NOMO-1 (cell line): ENCODE measurements around the gene ENPP7.
"Not testable (repeated sequence)": the region's sequence is repeated elsewhere in the genome, so short reads cannot be mapped to it uniquely, and the experiment has no call there.

Experiments used
- DNase-seq, 2 experiments: peaks; one replicate each; lab custom pipeline; 2025; ENCODE audit not compliant: unreplicated experiment in 2 of 2; lab: John Stamatoyannopoulos, UW

The ENPP7 gene

DNA sequence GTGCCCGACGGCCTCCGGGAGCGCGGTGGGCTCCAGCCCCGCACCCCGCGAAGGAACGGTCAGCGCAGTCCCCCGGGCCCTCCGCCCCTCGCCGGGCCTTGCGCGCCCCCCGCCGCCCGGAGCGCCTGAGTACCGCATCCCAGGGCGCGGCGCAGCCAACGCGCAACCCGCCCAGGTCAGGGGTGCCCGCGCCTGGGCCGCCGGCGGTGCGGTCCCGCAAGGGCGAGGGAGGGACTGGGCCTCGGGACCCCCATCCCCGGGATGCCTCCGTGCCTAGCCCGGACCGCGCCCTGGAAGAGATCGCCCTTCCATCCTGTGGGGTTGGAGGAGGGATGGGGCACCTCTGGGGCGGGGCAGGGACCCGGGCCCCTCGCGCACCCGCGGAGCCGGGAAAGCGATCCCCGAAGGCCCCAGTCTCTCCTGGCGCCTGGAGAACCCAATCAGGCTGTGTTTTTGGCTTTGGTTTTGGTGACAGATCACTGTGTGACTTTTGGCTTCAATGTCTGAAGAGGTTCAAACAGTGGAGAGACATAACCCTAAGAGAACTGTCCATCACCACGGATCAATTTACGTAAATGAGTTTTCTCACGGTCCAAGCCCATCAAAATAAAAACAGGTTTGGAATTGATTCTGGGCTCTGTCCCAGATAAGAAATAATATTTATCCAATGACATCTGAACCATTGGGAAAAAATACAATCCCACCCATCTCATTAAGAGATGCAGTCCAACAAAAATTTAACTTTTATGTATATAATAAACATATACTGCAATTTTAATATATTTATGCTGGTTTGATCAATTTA, 17.8 kb downstream of the ENPP7 start:
- DNase-seq, result no peak

DNA sequence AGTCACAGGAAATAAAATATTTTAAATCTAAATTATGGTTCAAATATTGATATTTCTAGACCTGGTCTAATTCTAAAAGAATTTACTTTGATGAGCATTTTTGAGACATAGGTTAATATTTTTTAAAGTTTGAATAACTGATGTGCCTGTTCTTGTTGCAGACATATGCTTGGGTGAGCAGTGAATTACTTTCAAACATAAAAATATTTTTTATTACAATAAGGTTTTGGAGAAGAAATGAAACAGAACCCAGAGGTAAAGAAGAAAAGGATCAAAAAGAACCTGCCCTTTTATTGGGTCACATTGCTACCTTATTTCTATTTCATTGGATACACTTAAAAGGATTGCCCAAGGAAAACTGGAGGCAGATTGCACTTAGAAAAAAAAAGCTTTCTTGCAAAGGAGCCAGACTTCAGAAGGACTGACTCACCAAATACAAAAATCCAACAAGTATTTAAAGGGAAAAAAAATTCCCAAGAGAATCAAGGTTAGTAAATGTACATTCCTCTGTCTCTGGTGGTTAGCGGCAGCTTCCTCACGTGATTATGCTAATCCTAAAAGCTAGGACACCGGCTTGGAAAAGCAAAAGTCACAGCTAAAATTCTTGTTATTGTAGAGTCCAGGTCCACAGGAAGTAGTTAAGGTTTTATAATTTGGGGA, 18.5 kb downstream of the ENPP7 start:
- no peak for DNase-seq

DNA sequence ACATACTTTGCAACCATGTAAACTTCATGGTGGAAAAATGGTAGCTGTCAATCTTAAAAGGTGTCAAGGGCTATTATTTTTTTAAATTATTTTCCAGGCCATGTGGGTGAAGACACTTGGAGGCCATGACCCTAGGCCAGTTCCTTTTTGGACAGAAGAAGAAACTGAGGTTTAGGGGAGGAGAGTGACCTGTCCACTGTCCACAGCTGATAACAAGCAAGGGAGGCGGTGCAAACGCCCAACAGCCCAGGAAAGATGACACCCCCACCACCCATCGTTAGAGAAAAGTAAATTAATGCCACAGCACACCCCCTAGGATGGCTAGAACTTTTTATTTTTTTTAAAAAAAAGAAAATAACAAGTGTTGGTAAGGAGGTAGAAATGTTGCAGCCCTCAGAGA, 19.2 kb downstream of the ENPP7 start:
- no peak for DNase-seq

DNA sequence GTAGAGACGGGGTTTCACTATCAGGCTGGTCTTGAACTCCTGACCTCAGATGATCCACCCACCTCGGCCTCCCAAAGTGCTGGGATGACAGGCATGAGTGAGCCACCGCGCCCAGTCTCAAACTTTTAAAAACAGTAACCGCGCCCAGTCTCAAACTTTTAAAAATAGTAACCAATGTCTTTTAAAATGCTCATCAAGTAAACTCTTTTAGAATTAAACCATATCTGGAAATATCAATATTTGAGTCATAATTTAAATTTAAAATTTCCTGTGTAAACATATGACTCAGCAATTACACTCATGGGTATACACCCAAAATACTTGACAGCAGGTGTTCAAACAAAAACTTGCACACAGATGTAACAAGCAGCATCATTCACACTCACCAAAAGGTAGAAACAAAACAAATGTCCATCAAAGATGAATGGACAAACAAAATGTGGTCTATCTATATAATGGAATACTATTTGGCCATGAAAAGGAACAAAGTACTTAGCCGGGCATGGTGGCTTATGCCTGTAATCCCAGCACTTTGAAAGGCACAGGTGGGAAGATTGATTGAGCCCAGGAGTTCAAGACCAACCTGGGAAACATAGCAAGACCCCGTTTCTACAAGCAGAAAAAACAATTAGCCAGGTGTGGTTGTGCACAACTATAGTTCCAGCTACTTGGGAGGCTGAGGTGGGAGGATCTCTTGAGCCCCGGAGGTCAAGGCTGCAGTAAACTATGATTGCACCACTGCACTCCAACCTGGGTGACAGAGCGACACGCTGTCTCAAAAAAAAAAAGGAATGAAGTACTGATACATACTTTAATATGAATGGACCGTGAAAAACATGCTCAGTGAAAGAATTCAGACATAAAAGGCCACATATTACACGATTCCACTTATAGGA, 20.2 kb downstream of the ENPP7 start:
- no peak for DNase-seq

DNA sequence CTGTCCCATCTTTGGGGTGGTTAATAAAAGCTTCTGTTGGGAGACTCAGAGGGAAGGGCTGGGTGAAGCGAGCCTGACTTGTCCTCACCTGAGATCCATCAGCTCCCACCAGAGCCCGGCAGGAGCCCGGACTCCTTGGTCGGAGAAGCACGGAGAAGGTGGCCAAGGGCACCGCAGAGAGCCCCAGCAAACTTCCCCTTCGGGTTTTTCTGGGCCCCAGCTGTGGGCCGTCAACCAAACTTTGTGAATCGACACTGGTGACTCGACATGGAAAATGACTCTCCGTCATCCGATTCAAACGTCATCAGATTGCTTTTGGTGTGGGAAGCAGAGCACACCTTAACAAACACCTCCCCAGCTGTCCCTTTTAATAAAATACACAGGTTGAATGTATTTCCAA, 21.4 kb downstream of the ENPP7 start:
- peak in 1 of 2 experiments; percentile 12 for DNase-seq

DNA sequence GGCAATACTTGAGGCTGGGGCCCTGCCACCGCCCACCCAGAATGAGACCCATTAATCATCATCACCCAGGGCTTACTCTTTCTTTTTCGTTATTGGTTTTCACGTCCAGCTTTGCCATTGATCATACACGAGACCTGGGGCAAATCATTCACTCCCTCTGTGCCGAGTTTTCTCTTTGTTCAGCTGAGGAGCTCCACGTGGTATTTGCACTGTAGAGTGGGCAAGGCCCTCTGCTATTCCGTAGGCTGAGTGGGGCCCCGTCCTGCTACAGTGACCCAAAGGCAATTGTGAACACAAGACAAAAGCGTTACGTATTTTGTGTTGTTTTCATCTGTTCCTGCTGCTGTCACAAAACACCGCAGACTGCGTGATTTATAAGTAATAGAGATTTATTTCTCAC, 23.6 kb downstream of the ENPP7 start:
- no peak for DNase-seq

DNA sequence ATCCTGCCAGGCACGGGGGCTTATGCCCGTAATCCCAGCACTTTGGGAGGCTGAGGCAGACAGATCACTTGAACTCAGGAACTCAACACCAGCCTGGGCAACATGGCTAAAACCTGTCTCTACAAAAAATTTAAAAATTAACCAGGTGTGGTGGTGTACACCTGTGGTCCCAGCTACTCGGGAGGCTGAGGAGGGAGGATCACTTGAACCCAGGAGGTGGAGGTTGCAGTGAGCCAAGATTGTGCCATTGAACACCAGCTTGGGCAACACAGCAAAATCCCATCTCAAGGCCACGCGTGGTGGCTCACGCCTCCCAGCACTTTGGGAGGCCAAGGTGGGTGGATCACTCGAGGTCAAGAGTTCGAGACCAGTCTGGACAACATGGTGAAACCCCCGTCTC, 24.2 kb downstream of the ENPP7 start:
- DNase-seq, result not testable (repeated sequence)

DNA sequence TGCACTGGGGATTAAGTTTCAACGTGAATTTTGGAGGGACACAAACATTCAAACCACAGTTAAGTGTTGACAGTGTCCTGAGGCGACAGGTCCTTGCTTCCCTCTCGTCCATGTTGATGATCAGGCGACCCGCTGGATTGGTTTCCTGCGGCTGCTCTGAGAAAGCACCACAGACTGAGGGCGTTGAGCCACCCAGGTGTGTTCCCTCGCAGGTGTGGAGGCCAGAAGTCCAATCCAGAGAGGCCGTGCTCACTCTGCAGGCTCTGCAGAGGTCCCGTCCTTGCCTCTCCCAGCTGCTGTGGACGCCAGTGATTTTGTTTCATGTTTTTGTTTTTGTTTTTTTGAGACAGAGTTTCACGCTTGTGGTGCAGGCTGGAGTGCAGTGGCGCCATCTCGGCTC, 24.8 kb downstream of the ENPP7 start:
- DNase-seq, result no peak

DNA sequence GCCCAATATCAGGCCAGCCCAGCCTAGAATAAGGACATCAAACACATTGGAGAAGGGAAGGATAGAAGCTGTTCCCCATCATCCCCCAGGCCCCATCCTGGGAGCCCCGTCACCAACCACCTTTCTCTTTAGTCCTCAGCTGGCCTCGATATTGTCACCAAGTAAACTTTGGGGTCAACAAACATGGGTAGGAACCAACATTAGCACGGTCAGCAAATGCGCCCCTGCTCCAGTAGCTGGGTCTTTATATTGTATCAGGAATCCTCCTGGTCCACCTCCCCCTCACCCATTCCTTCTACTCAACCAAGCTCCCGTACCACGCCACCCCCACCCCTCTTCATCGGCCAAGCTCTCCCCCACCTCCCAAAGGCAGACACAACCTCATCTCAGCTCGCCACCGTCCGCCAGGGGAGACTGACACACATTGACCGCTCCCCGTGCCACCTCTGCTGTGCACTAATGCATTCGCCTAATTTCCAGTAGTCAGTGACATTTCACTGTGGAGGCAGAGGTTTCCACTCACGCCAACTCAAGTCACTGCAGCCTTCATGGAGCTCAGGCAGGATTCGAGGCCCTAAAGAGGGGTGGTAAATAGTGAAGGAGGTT, 26.5 kb downstream of the ENPP7 start:
- DNase-seq, result no peak

DNA sequence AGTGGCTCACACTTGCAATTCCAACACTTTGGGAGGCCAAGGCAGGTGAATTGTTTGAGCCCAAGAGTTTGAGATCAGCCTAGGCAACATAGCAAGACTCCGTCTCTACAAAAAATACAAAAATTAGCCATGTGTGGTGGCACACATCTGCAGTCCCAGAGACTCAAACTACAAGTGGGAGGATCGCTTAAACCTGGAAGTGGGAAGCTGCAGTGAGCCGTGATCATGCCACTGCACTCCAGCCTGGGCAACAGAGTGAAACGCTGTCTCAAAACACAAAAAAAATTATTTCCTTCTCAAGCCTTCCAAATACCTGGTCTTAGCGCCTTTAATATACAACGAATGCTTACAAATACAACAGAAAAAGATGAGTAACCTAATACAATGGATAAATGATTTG, 27.5 kb downstream of the ENPP7 start:
- no peak for DNase-seq

DNA sequence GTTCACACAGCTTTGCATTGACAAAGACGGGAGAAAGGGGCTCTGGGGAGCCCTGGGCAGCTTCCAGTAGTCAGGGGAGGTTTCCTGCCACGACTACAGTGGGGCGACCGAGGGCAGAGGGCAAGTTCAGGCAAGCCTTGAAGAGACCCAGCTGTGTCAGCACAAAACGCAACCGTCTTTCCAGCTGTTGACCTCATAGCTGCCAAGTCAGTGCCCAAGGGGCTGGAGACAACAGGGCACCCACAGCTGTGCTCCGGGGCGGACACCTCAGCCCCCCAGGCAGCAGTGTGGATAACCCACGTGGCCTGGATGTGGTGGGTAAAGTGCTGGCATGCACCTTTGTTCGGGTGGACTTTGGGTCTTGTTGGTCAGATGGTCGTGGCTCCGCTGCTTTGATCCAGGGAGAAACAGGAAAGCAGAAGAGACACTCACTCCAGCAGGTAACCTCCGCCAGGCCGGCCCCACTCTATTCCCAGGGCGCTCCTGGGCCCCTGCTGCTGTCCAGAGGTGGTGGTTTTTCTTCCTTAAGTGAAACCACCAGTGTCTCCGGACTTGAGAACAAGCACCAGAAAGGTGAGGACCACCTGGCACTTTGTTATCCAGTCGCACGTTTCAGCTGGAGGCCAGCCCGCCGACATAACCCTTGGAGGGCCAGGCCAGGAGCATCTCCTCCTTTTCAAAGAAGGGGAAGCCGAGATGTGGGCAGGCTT, 29.6 kb downstream of the ENPP7 start:
- no peak for DNase-seq

DNA sequence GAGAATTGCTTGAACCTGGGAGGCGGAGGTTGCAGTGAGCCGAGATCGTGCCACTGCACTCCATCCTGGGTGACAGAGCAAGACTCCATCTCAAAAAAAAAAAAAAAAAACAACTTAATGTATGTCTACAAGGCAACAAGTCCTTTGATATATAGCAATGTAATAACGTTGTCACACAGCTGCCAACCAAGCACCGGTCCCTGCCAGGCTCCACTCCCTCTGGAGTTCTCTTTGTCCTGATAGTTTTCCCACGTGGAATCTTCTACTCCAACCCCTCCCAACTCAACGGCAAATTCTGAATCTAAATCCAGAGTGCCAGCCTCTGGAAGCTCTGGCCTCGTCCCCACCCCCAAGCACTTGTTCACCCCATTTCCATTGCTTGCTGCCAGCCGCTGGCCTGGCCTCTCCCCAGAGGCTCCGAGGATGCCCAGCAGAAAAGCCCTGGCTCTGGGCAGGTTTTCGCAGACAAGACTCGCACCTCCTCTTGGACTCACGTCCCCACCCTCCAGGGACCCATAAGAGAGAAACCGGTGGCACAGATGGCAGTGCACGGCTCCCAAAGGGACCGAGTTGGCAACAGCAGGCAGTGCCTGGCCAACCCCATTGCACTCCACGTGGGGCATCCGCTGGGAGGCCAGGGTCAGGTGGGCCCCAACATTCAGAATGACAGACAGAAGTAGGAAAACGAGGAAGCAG, 31.3 kb downstream of the ENPP7 start:
- DNase-seq, result no peak

DNA sequence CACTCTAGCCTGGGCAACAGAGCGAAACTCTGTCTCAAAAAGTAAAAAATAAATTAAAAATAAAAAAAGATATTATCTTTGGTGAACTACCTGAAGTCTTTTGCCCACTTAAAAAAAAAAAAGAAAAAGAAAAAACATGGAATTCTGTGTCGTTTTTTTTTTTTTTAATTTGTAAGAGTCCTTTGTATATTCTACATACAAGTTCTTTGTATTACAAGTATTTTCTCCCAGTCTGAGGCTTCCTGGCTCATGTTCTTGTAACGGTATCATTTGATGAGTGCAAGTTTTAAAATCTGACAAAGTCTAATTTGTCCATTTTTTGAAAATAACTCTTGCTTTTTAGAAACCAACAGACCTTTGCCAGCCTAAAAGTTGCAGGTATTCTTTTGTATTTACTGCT, 35.0 kb downstream of the ENPP7 start:
- no peak for DNase-seq

DNA sequence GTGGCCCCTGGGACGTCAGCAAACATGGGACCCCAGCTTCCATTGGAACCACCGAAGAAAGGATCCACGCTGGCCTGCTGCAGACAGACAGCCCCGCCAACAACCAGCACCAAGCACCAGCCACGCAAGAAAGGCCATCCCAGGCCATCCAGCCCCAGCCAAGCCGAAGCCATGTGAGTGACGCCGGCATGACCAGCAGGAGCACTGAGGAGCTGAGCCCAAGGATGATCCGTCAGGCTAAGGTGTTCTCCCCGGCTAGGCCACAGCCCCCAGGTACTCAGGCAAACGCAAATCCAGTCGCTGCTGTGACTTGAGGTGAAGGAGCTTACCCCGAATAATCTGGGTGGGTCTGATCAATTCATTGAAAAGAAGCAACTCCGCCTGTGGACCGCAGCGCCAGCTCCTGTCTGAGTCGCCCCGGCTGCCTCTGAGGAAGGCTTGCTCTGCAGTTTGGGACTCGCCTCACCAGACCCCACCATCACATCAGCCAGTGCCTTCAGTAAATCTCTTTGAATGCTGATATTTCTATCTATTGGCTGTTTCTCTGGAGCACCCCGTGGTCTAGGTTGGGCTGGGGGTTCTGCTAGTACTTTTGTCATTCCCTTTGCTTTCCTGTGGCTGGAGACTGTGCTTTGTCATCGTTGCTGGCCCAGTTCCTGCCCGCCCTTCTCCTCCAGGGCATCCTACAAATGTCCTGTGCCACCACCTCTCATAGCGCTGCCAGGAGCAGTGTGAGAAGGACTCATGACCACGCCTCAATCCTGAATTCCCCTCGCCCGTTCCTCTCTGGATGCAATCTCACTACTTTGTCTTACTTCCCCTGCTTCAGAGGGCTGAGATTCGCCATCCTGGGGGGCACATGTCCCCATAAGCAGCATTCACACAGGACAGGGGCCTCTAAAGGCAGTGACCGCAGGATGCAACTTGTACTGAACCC, 39.1 kb downstream of the ENPP7 start:
- no peak for DNase-seq

DNA sequence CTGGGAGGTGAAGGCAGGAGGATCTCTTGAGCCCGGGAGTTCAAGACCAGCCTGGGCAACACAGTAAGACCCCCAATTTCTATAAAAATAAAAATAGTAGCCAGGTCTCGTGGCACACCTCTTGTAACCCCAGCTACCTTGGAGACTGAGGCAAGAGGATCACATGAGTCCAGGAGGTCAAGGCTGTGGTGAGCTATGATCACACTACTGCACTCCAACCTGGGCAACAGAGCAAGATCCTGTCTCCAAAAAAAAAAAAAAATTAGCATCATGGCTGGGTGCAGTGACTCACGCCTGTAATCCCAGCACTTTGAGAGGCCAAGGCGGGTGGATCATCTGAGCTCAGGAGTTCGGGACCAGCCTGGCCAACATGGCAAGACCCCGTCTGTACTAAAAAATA, 40.5 kb downstream of the ENPP7 start:
- no peak for DNase-seq

DNA sequence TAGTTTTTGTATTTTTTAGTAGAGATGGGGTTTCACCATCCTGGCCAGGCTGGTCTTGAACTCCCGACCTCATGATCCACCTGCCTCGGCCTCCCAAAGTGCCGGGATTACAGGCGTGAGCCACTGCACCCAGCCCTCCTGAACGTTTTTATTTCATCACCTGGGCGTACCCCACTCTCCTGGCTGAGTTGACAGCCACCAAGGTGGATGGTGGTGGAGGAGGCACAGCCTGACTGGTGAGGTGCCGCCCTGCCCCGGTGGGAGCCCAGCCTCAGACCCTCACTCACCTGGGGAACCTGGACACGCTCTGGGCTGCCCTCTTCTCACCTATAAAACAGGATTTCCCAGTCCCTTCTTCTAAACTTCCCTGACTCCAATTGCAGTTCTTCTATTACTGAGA, 42.0 kb downstream of the ENPP7 start:
- not testable (repeated sequence) for DNase-seq

DNA sequence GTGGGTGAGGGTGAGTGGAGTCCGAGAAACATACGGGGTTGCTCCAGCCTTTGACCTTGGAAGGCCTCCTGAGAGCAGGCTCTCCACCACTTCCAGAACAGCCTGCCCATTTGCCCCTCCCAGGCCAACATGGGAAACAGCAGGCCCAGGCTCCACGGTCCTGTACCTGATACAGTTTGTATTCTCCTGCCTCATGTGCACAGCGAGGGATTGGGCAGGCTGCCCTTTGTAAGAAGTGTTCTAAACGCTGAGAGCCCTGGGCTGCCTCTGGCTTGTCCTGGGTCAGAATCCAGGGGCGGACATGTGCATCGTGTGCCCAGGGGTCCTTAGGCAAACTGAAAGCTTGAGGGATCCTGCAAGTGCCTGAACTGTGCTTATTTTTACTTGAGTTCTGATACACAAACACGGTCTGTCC, 43.8 kb downstream of the ENPP7 start:
- DNase-seq, result no peak

DNA sequence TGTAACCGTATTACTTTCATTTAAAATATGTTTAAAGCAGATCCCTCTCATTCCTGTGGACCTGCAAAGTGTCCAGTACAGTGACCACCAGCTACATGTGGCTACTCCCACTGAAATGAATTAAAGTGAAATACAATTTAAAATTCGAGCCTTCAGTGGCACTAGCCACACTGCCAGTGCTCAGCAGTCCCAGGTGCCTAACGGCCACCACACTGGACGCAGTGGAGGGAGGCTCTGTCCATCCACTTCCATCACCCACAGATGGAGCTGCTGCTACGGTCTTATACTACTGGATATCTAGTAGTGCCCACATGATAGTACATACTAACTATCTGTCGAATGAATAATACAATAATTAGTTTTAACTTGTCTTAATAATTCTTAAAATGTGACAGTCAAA, 44.9 kb downstream of the ENPP7 start:
- DNase-seq, result no peak
